Lower leg skin (tissue), 4 donors: ENCODE results near the gene OAS1. TPM values are rescaled to one million over a fixed set of nuclear protein-coding genes. Genes with fewer than 3 reads are reported as not detected.

Experiments
- DNase-seq, 2 donors: peaks; one replicate each; pipeline ENCODE4 v3.0.0-alpha.2; 2019; ENCODE audit warnings: low spot score in 2 of 2
- H3K4me3 ChIP-seq: fragments of 200-600 bp; sonication (generic); 2 replicates; pipeline ENCODE4 v1.5.1; 2017; ENCODE audit warnings: mild to moderate bottlenecking, low read depth; ENCODE audit not compliant: poor library complexity, severe bottlenecking
- POLR2A ChIP-seq, 2 donors: fragments of 450-650 bp; IDR thresholded peaks; one replicate each; pipeline ENCODE4 v1.6.1; 2016 to 2017; ENCODE audit warnings: antibody characterized with exemption in 2 of 2, mild to moderate bottlenecking in 1 of 2, moderate library complexity in 1 of 2
- WGBS, 2 donors: methylation state at CpG; one replicate each; pipeline ENCODE4 v1.1.5; 2018; 5-methylcytosine and 5-hydroxymethylcytosine counted together
- intact Hi-C: fragments of 100-400 bp; cut with DNase I; formaldehyde crosslinking; loops from one replicate; pipeline ENCODE4 v1.15.0; 2023; ENCODE audit warnings: low total_unique reads
- total RNA-seq, 4 donors: library from RNA; depleted of rRNA; stranded (reverse); fragments of >200 nt; gene quantifications; one replicate each; pipeline ENCODE4 v1.1.0, GENCODE V29; 2016
- TF ChIP-seq, protein P1 (sequence below), 3 donors: fragments of 450-650 bp; IDR thresholded peaks; one replicate each; pipeline ENCODE4 v1.5.1; 2016; ENCODE audit warnings: antibody characterized with exemption in 3 of 3, mild to moderate bottlenecking in 3 of 3, moderate library complexity in 2 of 3

Gene OAS1
- total RNA-seq, 4 donors from 2014 or later, result 16.2 to 25.2 (median 23.2) TPM

DNA sequence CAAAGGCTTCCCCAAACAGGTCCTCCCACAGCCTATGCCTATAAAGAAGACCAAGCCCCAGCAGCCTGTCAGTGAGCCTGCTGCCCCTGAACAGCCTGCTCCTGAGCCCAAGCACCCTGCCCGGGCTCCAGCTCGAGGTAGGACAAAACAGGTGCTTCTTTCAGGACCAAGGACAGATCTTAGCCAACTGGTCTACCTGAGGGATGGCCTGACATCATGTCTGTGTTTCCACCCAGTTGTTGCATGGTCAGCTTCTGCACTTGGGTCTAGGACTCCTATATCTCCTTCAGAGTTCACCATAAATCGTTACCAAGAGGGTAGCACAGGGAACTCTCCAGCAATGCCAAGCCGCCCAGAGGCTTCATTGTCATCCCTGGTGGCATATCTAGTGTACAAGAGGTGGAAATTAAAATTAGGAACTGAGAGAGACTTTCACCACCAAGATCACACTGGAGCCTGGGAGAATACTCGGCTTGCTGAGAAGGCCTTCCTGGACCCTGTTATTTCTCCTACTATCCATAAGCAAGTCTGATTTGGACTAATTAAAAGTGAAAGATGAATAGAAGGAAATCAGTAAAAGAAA lies 38.2 kb upstream of the OAS1 start:
- intact Hi-C loops, result no loop called here
- H3K4me3 ChIP-seq, result no peak overlapping the region
- WGBS, 2 donors, result 58 to 67% methylated on average over 5 of the region's 5 CpGs
- no peak for DNase-seq
- no peak for TF ChIP-seq POLR2A (IDR thresholded peaks at IDR 0.05)
- TF ChIP-seq, protein P1, sequence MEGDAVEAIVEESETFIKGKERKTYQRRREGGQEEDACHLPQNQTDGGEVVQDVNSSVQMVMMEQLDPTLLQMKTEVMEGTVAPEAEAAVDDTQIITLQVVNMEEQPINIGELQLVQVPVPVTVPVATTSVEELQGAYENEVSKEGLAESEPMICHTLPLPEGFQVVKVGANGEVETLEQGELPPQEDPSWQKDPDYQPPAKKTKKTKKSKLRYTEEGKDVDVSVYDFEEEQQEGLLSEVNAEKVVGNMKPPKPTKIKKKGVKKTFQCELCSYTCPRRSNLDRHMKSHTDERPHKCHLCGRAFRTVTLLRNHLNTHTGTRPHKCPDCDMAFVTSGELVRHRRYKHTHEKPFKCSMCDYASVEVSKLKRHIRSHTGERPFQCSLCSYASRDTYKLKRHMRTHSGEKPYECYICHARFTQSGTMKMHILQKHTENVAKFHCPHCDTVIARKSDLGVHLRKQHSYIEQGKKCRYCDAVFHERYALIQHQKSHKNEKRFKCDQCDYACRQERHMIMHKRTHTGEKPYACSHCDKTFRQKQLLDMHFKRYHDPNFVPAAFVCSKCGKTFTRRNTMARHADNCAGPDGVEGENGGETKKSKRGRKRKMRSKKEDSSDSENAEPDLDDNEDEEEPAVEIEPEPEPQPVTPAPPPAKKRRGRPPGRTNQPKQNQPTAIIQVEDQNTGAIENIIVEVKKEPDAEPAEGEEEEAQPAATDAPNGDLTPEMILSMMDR (IDR thresholded peaks at IDR 0.05), result no peak

DNA sequence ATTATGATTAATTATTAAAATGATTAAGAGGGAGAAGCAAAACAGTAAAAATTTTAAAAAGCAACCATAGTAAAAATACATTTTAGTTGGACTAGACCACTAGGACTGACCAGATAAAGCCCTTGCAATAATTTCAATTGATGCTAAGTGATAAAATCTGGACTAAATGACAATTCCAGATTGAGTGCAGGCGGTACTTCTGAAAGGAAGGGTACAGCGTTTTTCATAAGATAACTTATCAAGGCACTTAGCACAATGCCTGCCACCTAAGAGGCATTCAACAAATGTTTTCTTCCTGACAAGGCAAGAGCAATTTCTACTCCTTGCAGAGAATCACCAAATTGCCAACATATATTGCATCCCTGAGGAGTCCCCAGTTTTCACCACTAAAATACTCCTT lies 37.7 kb upstream of the OAS1 start:
- intact Hi-C loops, result no loop called here
- TF ChIP-seq, protein P1 (IDR thresholded peaks at IDR 0.05), result no peak
- no peak for TF ChIP-seq POLR2A (IDR thresholded peaks at IDR 0.05)
- DNase-seq, result no peak
- 77 to 83% methylated on average over 2 of the region's 2 CpGs for WGBS, 2 donors
- H3K4me3 ChIP-seq, result no peak overlapping the region

DNA sequence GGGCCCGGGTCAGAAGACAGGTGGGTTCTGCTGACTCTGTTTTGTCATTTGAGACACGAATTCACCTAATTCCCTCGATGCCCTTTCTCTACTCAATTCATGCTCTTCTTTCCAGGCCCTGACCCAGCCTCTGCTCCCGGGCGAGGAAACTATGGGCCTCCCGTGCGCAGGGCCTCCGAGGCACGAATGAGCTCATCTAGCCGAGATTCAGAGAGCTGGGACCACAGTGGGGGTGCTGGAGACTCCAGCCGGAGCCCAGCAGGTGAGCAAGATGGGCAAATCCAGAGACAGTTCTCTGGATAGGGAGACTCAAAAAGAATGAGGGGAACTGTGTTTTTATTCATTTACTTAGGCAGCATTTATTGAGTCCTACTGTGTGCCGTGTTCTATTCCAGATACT lies 37.0 kb upstream of the OAS1 start:
- WGBS, 2 donors, result 79 to 83% methylated on average over 12 of the region's 12 CpGs
- intact Hi-C loops, result no loop called here
- TF ChIP-seq, protein P1 (IDR thresholded peaks at IDR 0.05), result no peak
- no peak for TF ChIP-seq POLR2A (IDR thresholded peaks at IDR 0.05)
- no peak for DNase-seq
- H3K4me3 ChIP-seq, result no peak overlapping the region

DNA sequence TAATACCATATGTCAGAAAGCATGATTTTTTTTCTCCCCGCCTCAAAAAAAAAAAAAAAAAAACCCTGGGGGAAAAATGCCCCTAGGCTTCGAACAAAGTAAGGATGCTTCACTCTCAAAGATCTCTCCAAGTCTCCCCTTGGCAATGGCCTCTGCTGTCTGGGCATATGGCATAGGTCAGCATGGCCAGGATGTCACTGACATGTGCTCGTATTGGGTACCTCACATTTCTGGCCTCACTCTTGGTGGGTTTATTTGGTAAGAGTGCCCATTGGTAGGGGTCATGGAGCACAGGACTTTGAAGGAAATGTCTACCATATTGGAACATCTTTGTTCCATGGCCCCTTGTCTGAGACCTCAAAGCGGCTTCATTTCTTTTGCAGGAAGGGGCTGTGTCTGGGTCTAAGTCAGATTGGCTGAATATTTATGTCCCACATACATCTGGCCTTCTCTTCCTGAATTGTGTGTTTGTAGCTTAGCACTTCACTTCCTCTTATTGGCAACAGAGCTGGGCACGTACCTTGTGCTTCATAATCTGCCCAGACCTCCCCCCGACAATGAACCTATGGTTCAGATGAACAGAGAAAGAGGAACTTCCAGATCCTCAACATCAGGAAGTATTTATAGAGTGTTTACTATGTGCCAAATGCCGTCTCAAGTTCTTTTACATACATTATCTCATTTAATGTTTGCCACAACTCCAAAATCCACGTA lies 36.3 kb upstream of the OAS1 start:
- H3K4me3 ChIP-seq, result no peak overlapping the region
- DNase-seq, result no peak
- WGBS, 2 donors, result 43 to 48% methylated on average over 8 of the region's 8 CpGs
- intact Hi-C loops, result no loop called here
- TF ChIP-seq, protein P1 (IDR thresholded peaks at IDR 0.05), result no peak
- TF ChIP-seq POLR2A (IDR thresholded peaks at IDR 0.05), result no peak

DNA sequence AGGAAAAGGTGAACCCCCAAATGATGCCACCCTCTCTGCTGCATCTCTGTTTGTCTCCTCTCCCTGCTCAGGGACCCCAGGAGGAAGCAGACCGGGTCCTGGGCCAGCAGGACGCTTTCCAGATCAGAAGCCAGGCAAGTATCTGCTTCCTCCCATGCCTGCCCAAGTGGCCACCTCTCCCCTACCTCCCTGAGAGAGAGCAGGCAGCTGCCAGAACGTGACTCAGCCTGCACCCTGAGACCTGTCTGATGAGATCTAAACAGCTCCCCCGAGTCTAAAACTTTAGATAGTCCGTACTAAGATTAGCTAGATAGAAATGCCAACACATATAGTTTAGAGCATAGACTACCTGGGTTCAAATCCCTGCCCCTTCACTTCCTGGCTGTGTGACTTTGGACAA lies 31.2 kb upstream of the OAS1 start:
- TF ChIP-seq, protein P1 (IDR thresholded peaks at IDR 0.05), result no peak
- no peak for TF ChIP-seq POLR2A (IDR thresholded peaks at IDR 0.05)
- H3K4me3 ChIP-seq, result no peak overlapping the region
- 21 to 35% methylated on average over 5 of the region's 5 CpGs for WGBS, 2 donors
- intact Hi-C loops, result no loop called here
- no peak for DNase-seq
